A673 (cell line): ENCODE measurements around the gene CASZ1. TPM values are rescaled to one million over a fixed set of nuclear protein-coding genes. Genes with fewer than 3 reads are reported as not detected.

Experiments
- BruUV-seq: library from RNA; stranded (reverse); fragments of 400-500 nt; replicated peaks from 2 replicates; lab custom pipeline; 2021; lab: Mats Ljungman, UMichigan
- CTCF ChIA-PET: fragments of 300-600 bp; sonication (Branson Sonifier 250); formaldehyde crosslinking; loops from one replicate; lab custom pipeline; 2022; ENCODE audit warnings: antibody characterized with exemption; lab: Charles Lee
- POLR2A ChIA-PET: fragments of 300-600 bp; sonication (Branson Sonifier 250); formaldehyde crosslinking; loops from one replicate; lab custom pipeline; 2022; ENCODE audit warnings: antibody characterized with exemption; ENCODE audit not compliant: low non-redundant PET; lab: Charles Lee
- DNase-seq: peaks from one replicate; pipeline ENCODE4 v3.0.0-alpha.2; 2015; ENCODE audit warnings: low spot score
- H3K27ac ChIP-seq: fragments of 200-600 bp; sonication (generic); 2 replicates; pipeline ENCODE4 v1.5.1; 2016; ENCODE audit warnings: mixed run types, low read depth, mild to moderate bottlenecking, mixed read lengths, antibody characterized with exemption, low read length; ENCODE audit not compliant: poor library complexity, severe bottlenecking
- H3K27me3 ChIP-seq: fragments of 200-600 bp; sonication (generic); replicated peaks from 2 replicates; pipeline ENCODE4 v1.6.1; 2017; ENCODE audit warnings: mixed run types, low read depth, mild to moderate bottlenecking, mixed read lengths, antibody characterized with exemption, low read length; ENCODE audit not compliant: insufficient read depth, poor library complexity
- H3K36me3 ChIP-seq: fragments of 200-600 bp; sonication (generic); 2 replicates; pipeline ENCODE4 v1.6.1; 2016; ENCODE audit warnings: mixed run types, mild to moderate bottlenecking, mixed read lengths, antibody characterized with exemption, low read length; ENCODE audit not compliant: insufficient read depth, poor library complexity, severe bottlenecking
- H3K4me1 ChIP-seq: fragments of 200-600 bp; sonication (generic); 2 replicates; pipeline ENCODE4 v1.6.1; 2017; ENCODE audit warnings: mixed run types, mild to moderate bottlenecking, mixed read lengths, antibody characterized with exemption, low read length; ENCODE audit not compliant: insufficient read depth, poor library complexity, severe bottlenecking
- H3K4me3 ChIP-seq: fragments of 200-600 bp; sonication (generic); 2 replicates; pipeline ENCODE4 v1.5.1; 2016; ENCODE audit warnings: low read depth, mixed run types, mild to moderate bottlenecking, mixed read lengths, low read length; ENCODE audit not compliant: poor library complexity, severe bottlenecking
- H3K9me3 ChIP-seq: fragments of 200-600 bp; sonication (generic); 2 replicates; pipeline ENCODE4 v1.6.1; 2016; ENCODE audit warnings: mixed run types, low read depth, mild to moderate bottlenecking, mixed read lengths, antibody characterized with exemption, low read length; ENCODE audit not compliant: poor library complexity, severe bottlenecking
- CTCF ChIP-seq: fragments of 300-800, 200-600 bp; sonication (generic); conservative IDR thresholded peaks from 2 replicates; pipeline ENCODE4 v1.5.1; 2017; ENCODE audit warnings: low read depth, mild to moderate bottlenecking, antibody characterized with exemption, low read length, moderate library complexity, mixed read lengths
- EZH2 ChIP-seq: fragments of 200-600 bp; sonication (generic); IDR thresholded peaks from 2 replicates; pipeline ENCODE4 v1.6.1; 2017; ENCODE audit warnings: borderline replicate concordance, low read depth, mild to moderate bottlenecking, mixed read lengths, antibody characterized with exemption, low read length; ENCODE audit not compliant: poor library complexity, severe bottlenecking
- intact Hi-C: fragments of 100-400 bp; cut with micrococcal nuclease; formaldehyde crosslinking; loops from one replicate; pipeline ENCODE4 v1.10.0; 2022; ENCODE audit not compliant: unreplicated experiment
- total RNA-seq: library from RNA; stranded (reverse); gene quantifications from 2 replicates; pipeline ENCODE4 v1.2.3, GENCODE V29; 2021

The CASZ1 gene
- total RNA-seq, 1 experiment from 2014 or later, result 1.9 TPM

- no peak overlapping the region for H3K27ac ChIP-seq
- H3K27me3 ChIP-seq, result no peaks in the 10 kb centered on the region
- ChIA-PET POLR2A (no interaction called here), CTCF (no interaction called here)
- BruUV-seq, result no TSS peak
- no peaks in the 10 kb centered on the region for H3K36me3 ChIP-seq
- TF ChIP-seq EZH2 (no peak), CTCF (no peak)
- no peaks in the 10 kb centered on the region for H3K9me3 ChIP-seq
- no peak overlapping the region for H3K4me3 ChIP-seq
- no peak for DNase-seq
- intact Hi-C loops, result no loop called here
- H3K4me1 ChIP-seq, result no peaks in the 10 kb centered on the region
These were observed 140.0 kb downstream of the CASZ1 start for GRCh38 chr1:10656431-10656830.

GRCh38 chr1:10655002-10655401 lies 141.4 kb downstream of the CASZ1 start:
- ChIA-PET CTCF (no interaction called here), POLR2A (no interaction called here)
- BruUV-seq, result no TSS peak
- intact Hi-C loops, result no loop called here
- DNase-seq, result no peak
- H3K4me3 ChIP-seq, result no peak overlapping the region
- H3K36me3 ChIP-seq, result no peaks in the 10 kb centered on the region
- no peaks in the 10 kb centered on the region for H3K9me3 ChIP-seq
- no peaks in the 10 kb centered on the region for H3K27me3 ChIP-seq
- H3K27ac ChIP-seq, result no peak overlapping the region
- no peaks in the 10 kb centered on the region for H3K4me1 ChIP-seq
- no peak for TF ChIP-seq CTCF
- TF ChIP-seq EZH2, result no peak

- ChIA-PET POLR2A (no interaction called here), CTCF (no interaction called here)
- DNase-seq, result no peak
- intact Hi-C loops, result no loop called here
- H3K4me1 ChIP-seq, result no peaks in the 10 kb centered on the region
- BruUV-seq, result no TSS peak
- no peak for TF ChIP-seq EZH2
- TF ChIP-seq CTCF, result no peak
- no peaks in the 10 kb centered on the region for H3K27me3 ChIP-seq
- no peak overlapping the region for H3K4me3 ChIP-seq
- no peaks in the 10 kb centered on the region for H3K9me3 ChIP-seq
- H3K36me3 ChIP-seq, result no peaks in the 10 kb centered on the region
- no peak overlapping the region for H3K27ac ChIP-seq
These were observed 142.9 kb downstream of the CASZ1 start for GRCh38 chr1:10653370-10654125.
